Measurements from ENCODE around the gene SYNE3.

- TF ChIP-seq CHD1 (IDR thresholded peaks at IDR 0.05; ENCODE audit: low read depth, low read length), result no peak
- TF ChIP-seq JUNB (IDR thresholded peaks at IDR 0.05), result no peak
Measured at GRCh38 chr14:95518045-95518751, 1.7 kb upstream of the SYNE3 start.

All from GM12878 (cell line).